HG02973 (cell line): ENCODE data around the gene CIAPIN1.
A peak's percentile ranks its signal among the peaks of the same experiment; 100 is the strongest.
"Not testable (repeated sequence)": the region's sequence is repeated elsewhere in the genome, so short reads cannot be mapped to it uniquely, and the experiment has no call there.

Experiments used
- ATAC-seq: cut with Tn5 transposase; IDR thresholded peaks from one replicate; pipeline ENCODE4 v1.9.1; 2021; ENCODE audit warnings: moderate library complexity; ENCODE audit not compliant: unreplicated experiment

Gene CIAPIN1

GRCh38 chr16:57444711-57445110, 2.5 kb downstream of the CIAPIN1 start:
- no peak for ATAC-seq

- not testable (repeated sequence) for ATAC-seq
These were observed 6.6 kb downstream of the CIAPIN1 start for GRCh38 chr16:57440551-57440950.

GRCh38 chr16:57439947-57440346, 7.2 kb downstream of the CIAPIN1 start:
- ATAC-seq: not testable (repeated sequence)

- ATAC-seq: no peak
These were observed 11.3 kb downstream of the CIAPIN1 start for GRCh38 chr16:57435838-57436237.

- ATAC-seq: no peak
These were observed 13.2 kb downstream of the CIAPIN1 start for GRCh38 chr16:57434003-57434402.

- ATAC-seq: no peak
These were observed 14.2 kb downstream of the CIAPIN1 start for GRCh38 chr16:57432989-57433388.

GRCh38 chr16:57432505-57432904, 14.7 kb downstream of the CIAPIN1 start:
- no peak for ATAC-seq

GRCh38 chr16:57430955-57431354, 16.2 kb downstream of the CIAPIN1 start:
- no peak for ATAC-seq

GRCh38 chr16:57427824-57428223, 19.4 kb downstream of the CIAPIN1 start:
- no peak for ATAC-seq

GRCh38 chr16:57427307-57427706, 19.9 kb downstream of the CIAPIN1 start:
- no peak for ATAC-seq

GRCh38 chr16:57426356-57426755, 20.8 kb downstream of the CIAPIN1 start:
- ATAC-seq: no peak

- no peak for ATAC-seq
These were observed 22.6 kb downstream of the CIAPIN1 start for GRCh38 chr16:57424583-57424982.

- no peak for ATAC-seq
These were observed 24.0 kb downstream of the CIAPIN1 start for GRCh38 chr16:57423152-57423551.

GRCh38 chr16:57422026-57422944, 24.9 kb downstream of the CIAPIN1 start:
- ATAC-seq: no peak

GRCh38 chr16:57419506-57419905, 27.7 kb downstream of the CIAPIN1 start:
- ATAC-seq: no peak

GRCh38 chr16:57416084-57416483, 31.1 kb downstream of the CIAPIN1 start:
- ATAC-seq: no peak

GRCh38 chr16:57413733-57414132, 33.5 kb downstream of the CIAPIN1 start:
- ATAC-seq: no peak

GRCh38 chr16:57413301-57413730, 33.9 kb downstream of the CIAPIN1 start:
- ATAC-seq: peak; percentile 55

- no peak for ATAC-seq
These were observed 34.6 kb downstream of the CIAPIN1 start for GRCh38 chr16:57412584-57412983.

GRCh38 chr16:57411362-57411976, 35.7 kb downstream of the CIAPIN1 start:
- no peak for ATAC-seq

GRCh38 chr16:57409870-57410587, 37.2 kb downstream of the CIAPIN1 start:
- ATAC-seq: no peak

- ATAC-seq: no peak
These were observed 38.1 kb downstream of the CIAPIN1 start for GRCh38 chr16:57409065-57409464.
